ENCODE results near the gene FAM234B. TPM values are rescaled to one million over a fixed set of nuclear protein-coding genes. Genes with fewer than 3 reads are reported as not detected.

Gene FAM234B
- total RNA-seq, 1 experiment from 2014 or later = 20.8 TPM

DNA sequence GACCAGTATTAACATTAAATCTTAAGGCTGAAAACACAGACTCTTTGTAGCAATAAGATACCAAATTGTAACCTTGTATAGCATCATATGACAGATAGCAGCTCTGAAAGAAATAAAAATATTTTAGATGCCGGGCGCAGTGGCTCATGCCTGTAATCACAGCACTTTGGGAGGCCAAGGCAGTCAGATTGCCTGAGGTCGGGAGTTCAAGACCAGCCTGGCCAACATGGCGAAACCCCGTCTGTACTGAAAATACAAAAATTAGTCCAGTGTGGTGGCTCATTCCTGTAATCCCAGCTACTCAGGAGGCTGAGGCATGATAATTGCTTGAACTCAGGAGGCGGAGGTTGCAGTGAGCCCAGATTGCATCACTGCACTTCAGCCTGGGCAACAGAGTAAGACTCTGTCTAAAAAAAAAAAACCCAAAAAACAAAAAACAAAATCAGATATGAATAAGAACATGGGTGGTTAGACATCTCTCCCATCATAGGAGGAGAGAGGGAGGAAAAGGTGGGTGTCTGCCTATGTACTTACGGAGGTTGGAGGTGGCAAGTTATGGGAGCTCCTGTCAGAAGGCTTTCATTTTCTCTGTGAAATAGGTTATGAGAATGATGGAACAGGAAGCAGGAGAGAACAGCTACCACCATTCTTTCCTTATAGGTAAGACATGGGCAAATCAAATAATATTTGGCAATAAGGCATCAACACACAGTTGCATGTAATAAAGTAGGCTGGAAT, 36.5 kb upstream of the FAM234B start:
- Histone ChIP-seq H3K79me2 (ENCODE audit: insufficient read depth, low read length) (no peaks in the 10 kb centered on the region), H3K9me3 (ENCODE audit: control insufficient read depth, low read depth, low read length) (no peaks in the 10 kb centered on the region), H4K5ac (ENCODE audit: insufficient read length, low read depth, low read length) (no peak overlapping the region), H3K23me2 (ENCODE audit: insufficient read length, low read depth, low read length, poor library complexity, severe bottlenecking) (no peaks in the 10 kb centered on the region), H3K79me1 (ENCODE audit: insufficient read depth, low read depth, low read length, poor library complexity, severe bottlenecking) (no peaks in the 10 kb centered on the region), H3K18ac (ENCODE audit: insufficient read length, low read depth, low read length) (no peak overlapping the region), H4K91ac (ENCODE audit: insufficient read length, low read depth, low read length) (no peak overlapping the region), H2BK120ac (ENCODE audit: low read depth, low read length, poor library complexity, severe bottlenecking) (no peak overlapping the region), H3K56ac (ENCODE audit: insufficient read length, low read depth, low read length) (no peak overlapping the region), H4K20me1 (ENCODE audit: control insufficient read depth, insufficient read depth, insufficient read length) (no peaks in the 10 kb centered on the region), H3K4me2 (ENCODE audit: insufficient read depth, insufficient read length, low read length) (no peak overlapping the region), H2BK12ac (ENCODE audit: insufficient read length, low read depth, low read length) (no peak overlapping the region), H3K4me1 (ENCODE audit: insufficient read depth, low read length) (peaks cover 7% of the 10 kb centered on the region; the same call in 1 of the 2 replicates), H3K14ac (ENCODE audit: insufficient read depth, low read length) (no peak overlapping the region), H3T11ph (ENCODE audit: low read length) (no peak overlapping the region), H3K23ac (ENCODE audit: insufficient read length, low read depth, low read length) (no peak overlapping the region), H3K9ac (ENCODE audit: extremely low read depth, insufficient read length, low read length) (no peak overlapping the region), H3K27me3 (ENCODE audit: insufficient read depth, low read length) (no peaks in the 10 kb centered on the region; the same call in 1 of the 2 replicates), H3K27ac (ENCODE audit: insufficient read length, low read depth, low read length) (no peak overlapping the region), H4K8ac (replicated peaks; ENCODE audit: insufficient read length, low read depth, low read length) (no peak overlapping the region), H2AFZ (ENCODE audit: low read length) (no peak overlapping the region), H2BK15ac (ENCODE audit: low read depth, low read length) (no peak overlapping the region), H2AK5ac (ENCODE audit: insufficient read length, low read length) (no peak overlapping the region), H2BK20ac (ENCODE audit: low read depth, low read length, poor library complexity, severe bottlenecking) (no peak overlapping the region), H3K4ac (ENCODE audit: low read depth, low read length) (no peak overlapping the region), H2BK5ac (ENCODE audit: insufficient read length, low read length) (no peak overlapping the region)
- no peak for TF ChIP-seq CTCF (conservative IDR thresholded peaks at IDR 0.05)
- Mint-ChIP-seq H3K36me3 (ENCODE audit: insufficient read depth in 1 of 3, low read depth in 3 of 3) (peaks cover 0 to 5% (median 4%) of the 10 kb centered on the region in 3 experiments; a peak in 5 of 7 replicates), H3K4me3 (no peak overlapping the region), H3K27me3 (ENCODE audit: low read depth) (peaks cover 10% of the 10 kb centered on the region), H3K4me1 (peaks cover 16 to 27% of the 10 kb centered on the region in 2 experiments), H3K9me3 (no peaks in the 10 kb centered on the region), H3K27ac (peak overlapping the region in 2 of 3 experiments; percentile 50 to 57; a peak in 1 of 7 replicates)
- WGBS (ENCODE audit: extremely low coverage, insufficient read length, low lambda C conversion rate) = no CpG with 5 or more reads among the region's 7 CpGs
- no peak for DNase-seq
